ENCODE results near the gene BMAL1.

BMAL1 gene

GRCh38 chr11:13315517-13316432 lies 38.2 kb downstream of the BMAL1 start:
- TF ChIP-seq ZBTB7A (IDR thresholded peaks at IDR 0.05; ENCODE audit: low read depth) = no peak
- TF ChIP-seq CREB1 (IDR thresholded peaks at IDR 0.05; ENCODE audit: low read depth) = no peak
- no peak for TF ChIP-seq TAF1 (IDR thresholded peaks at IDR 0.05; ENCODE audit: low read depth)
- TF ChIP-seq NFIC (IDR thresholded peaks at IDR 0.05) = no peak
- no peak for TF ChIP-seq MAX (IDR thresholded peaks at IDR 0.05)
- TF ChIP-seq CEBPB (IDR thresholded peaks at IDR 0.05) = no peak
- no peak for TF ChIP-seq TEAD4 (IDR thresholded peaks at IDR 0.05)
- no peak for TF ChIP-seq RAD21 (IDR thresholded peaks at IDR 0.05; ENCODE audit: low read depth)
- no peak for TF ChIP-seq TCF12 (IDR thresholded peaks at IDR 0.05; ENCODE audit: low read depth)
- TF ChIP-seq EGR1 (IDR thresholded peaks at IDR 0.05) = no peak

- TF ChIP-seq, protein P1, sequence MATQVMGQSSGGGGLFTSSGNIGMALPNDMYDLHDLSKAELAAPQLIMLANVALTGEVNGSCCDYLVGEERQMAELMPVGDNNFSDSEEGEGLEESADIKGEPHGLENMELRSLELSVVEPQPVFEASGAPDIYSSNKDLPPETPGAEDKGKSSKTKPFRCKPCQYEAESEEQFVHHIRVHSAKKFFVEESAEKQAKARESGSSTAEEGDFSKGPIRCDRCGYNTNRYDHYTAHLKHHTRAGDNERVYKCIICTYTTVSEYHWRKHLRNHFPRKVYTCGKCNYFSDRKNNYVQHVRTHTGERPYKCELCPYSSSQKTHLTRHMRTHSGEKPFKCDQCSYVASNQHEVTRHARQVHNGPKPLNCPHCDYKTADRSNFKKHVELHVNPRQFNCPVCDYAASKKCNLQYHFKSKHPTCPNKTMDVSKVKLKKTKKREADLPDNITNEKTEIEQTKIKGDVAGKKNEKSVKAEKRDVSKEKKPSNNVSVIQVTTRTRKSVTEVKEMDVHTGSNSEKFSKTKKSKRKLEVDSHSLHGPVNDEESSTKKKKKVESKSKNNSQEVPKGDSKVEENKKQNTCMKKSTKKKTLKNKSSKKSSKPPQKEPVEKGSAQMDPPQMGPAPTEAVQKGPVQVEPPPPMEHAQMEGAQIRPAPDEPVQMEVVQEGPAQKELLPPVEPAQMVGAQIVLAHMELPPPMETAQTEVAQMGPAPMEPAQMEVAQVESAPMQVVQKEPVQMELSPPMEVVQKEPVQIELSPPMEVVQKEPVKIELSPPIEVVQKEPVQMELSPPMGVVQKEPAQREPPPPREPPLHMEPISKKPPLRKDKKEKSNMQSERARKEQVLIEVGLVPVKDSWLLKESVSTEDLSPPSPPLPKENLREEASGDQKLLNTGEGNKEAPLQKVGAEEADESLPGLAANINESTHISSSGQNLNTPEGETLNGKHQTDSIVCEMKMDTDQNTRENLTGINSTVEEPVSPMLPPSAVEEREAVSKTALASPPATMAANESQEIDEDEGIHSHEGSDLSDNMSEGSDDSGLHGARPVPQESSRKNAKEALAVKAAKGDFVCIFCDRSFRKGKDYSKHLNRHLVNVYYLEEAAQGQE (IDR thresholded peaks at IDR 0.05; ENCODE audit: low read depth) = no peak
- no peak for TF ChIP-seq EP300 (IDR thresholded peaks at IDR 0.05; ENCODE audit: borderline replicate concordance)
- TF ChIP-seq USF1 (IDR thresholded peaks at IDR 0.05) = no peak
- TF ChIP-seq RAD21 (IDR thresholded peaks at IDR 0.05; ENCODE audit: low read depth) = no peak
- no peak for TF ChIP-seq EGR1 (IDR thresholded peaks at IDR 0.05)
- no peak for TF ChIP-seq MAX (IDR thresholded peaks at IDR 0.05)
- no peak for TF ChIP-seq CEBPB (IDR thresholded peaks at IDR 0.05)
- no peak for TF ChIP-seq TCF12 (IDR thresholded peaks at IDR 0.05; ENCODE audit: low read depth)
- no peak for TF ChIP-seq NFIC (IDR thresholded peaks at IDR 0.05)
- TF ChIP-seq YY1 (IDR thresholded peaks at IDR 0.05; ENCODE audit: low read depth) = no peak
- no peak for TF ChIP-seq FOXM1 (IDR thresholded peaks at IDR 0.05; ENCODE audit: borderline replicate concordance, low read depth)
- TF ChIP-seq ZBTB7A (IDR thresholded peaks at IDR 0.05; ENCODE audit: low read depth) = no peak
- TF ChIP-seq CREB1 (IDR thresholded peaks at IDR 0.05; ENCODE audit: low read depth) = no peak
- no peak for TF ChIP-seq TEAD4 (IDR thresholded peaks at IDR 0.05)
- no peak for TF ChIP-seq TAF1 (IDR thresholded peaks at IDR 0.05; ENCODE audit: low read depth)
Observed at GRCh38 chr11:13316528-13316961, 39.0 kb downstream of the BMAL1 start.

GRCh38 chr11:13317293-13318080 lies 39.9 kb downstream of the BMAL1 start:
- TF ChIP-seq, protein P1 (IDR thresholded peaks at IDR 0.05; ENCODE audit: low read depth) = no peak
- TF ChIP-seq EGR1 (IDR thresholded peaks at IDR 0.05) (no peak), USF1 (IDR thresholded peaks at IDR 0.05) (no peak), NFIC (IDR thresholded peaks at IDR 0.05) (no peak), TCF12 (IDR thresholded peaks at IDR 0.05; ENCODE audit: low read depth) (no peak), RAD21 (IDR thresholded peaks at IDR 0.05; ENCODE audit: low read depth) (no peak), TEAD4 (IDR thresholded peaks at IDR 0.05) (no peak), FOXM1 (IDR thresholded peaks at IDR 0.05; ENCODE audit: borderline replicate concordance, low read depth) (no peak), CREB1 (IDR thresholded peaks at IDR 0.05; ENCODE audit: low read depth) (no peak), EP300 (IDR thresholded peaks at IDR 0.05; ENCODE audit: borderline replicate concordance) (no peak), YY1 (IDR thresholded peaks at IDR 0.05; ENCODE audit: low read depth) (no peak), MAX (IDR thresholded peaks at IDR 0.05) (no peak), CEBPB (IDR thresholded peaks at IDR 0.05) (no peak), ZBTB7A (IDR thresholded peaks at IDR 0.05; ENCODE audit: low read depth) (no peak)

GRCh38 chr11:13318498-13319295 lies 41.1 kb downstream of the BMAL1 start:
- no peak for TF ChIP-seq RAD21 (IDR thresholded peaks at IDR 0.05; ENCODE audit: low read depth)
- TF ChIP-seq USF1 (IDR thresholded peaks at IDR 0.05) = no peak
- no peak for TF ChIP-seq EP300 (IDR thresholded peaks at IDR 0.05; ENCODE audit: borderline replicate concordance)
- no peak for TF ChIP-seq ZBTB7A (IDR thresholded peaks at IDR 0.05; ENCODE audit: low read depth)
- TF ChIP-seq CEBPB (IDR thresholded peaks at IDR 0.05) = no peak
- no peak for TF ChIP-seq NFIC (IDR thresholded peaks at IDR 0.05)
- TF ChIP-seq EGR1 (IDR thresholded peaks at IDR 0.05) = no peak
